ENCODE data around the gene ABCA3. TPM values are rescaled to one million over a fixed set of nuclear protein-coding genes. Genes with fewer than 3 reads are reported as not detected.

ABCA3 gene
- total RNA-seq, 1 experiment from 2014 or later = 3.5 TPM

DNA sequence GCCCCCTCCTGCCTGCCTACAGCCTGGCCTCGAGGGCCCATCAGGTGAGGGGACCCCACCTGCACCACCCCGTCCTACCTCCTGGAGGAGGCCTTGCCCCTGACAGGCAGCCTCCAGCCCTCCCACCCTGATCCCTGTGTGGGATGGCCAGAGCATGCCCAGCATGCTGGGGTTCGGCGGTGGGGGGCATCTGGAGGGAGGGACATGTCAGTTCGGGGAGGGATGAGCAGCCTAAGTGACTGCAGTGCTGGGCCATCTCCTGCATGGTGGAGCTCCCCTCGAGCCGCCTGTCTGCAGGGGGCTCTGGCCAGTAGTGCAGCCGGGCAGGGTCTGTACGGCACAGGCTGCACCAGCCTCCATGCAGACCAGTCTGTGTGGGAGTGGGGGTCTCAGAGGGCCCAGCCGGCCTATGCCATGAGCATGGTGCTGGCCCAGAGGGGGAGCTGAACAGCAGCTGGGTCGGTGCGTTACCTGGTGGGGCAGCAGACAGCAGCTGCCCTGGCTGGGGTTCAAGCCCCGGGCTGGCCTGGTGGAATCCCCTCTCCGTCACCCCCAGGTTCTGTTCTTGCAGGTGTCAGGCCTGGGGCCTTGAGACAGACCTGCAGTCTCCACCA lies 68.6 kb downstream of the ABCA3 start:
- TF ChIP-seq, protein P1, sequence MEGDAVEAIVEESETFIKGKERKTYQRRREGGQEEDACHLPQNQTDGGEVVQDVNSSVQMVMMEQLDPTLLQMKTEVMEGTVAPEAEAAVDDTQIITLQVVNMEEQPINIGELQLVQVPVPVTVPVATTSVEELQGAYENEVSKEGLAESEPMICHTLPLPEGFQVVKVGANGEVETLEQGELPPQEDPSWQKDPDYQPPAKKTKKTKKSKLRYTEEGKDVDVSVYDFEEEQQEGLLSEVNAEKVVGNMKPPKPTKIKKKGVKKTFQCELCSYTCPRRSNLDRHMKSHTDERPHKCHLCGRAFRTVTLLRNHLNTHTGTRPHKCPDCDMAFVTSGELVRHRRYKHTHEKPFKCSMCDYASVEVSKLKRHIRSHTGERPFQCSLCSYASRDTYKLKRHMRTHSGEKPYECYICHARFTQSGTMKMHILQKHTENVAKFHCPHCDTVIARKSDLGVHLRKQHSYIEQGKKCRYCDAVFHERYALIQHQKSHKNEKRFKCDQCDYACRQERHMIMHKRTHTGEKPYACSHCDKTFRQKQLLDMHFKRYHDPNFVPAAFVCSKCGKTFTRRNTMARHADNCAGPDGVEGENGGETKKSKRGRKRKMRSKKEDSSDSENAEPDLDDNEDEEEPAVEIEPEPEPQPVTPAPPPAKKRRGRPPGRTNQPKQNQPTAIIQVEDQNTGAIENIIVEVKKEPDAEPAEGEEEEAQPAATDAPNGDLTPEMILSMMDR (IDR thresholded peaks at IDR 0.05; ENCODE audit: unreplicated experiment) = no peak
- BruUV-seq (replicated peaks) = no TSS peak
- POLR2A ChIA-PET = no interaction called here
- Mint-ChIP-seq H3K27me3 (ENCODE audit: insufficient read depth, unreplicated experiment) (no peaks in the 10 kb centered on the region), H3K36me3 (ENCODE audit: insufficient read depth, unreplicated experiment) (peaks cover 7% of the 10 kb centered on the region), H3K9me3 (ENCODE audit: unreplicated experiment) (no peaks in the 10 kb centered on the region), H3K4me1 (ENCODE audit: insufficient read depth, unreplicated experiment) (peaks cover 8% of the 10 kb centered on the region), H3K4me3 (ENCODE audit: unreplicated experiment) (no peak overlapping the region), H3K27ac (ENCODE audit: low read depth, unreplicated experiment) (no peak overlapping the region)
- intact Hi-C loops (cut with micrococcal nuclease) = no loop called here
- CTCF ChIA-PET = interaction anchor here (0.6 kb wide), 2 partner anchors 132 to 498 kb away, joined by 3 to 5 read pairs; no protein-coding TSS in a partner anchor
- no peak for DNase-seq (ENCODE audit: unreplicated experiment)

DNA sequence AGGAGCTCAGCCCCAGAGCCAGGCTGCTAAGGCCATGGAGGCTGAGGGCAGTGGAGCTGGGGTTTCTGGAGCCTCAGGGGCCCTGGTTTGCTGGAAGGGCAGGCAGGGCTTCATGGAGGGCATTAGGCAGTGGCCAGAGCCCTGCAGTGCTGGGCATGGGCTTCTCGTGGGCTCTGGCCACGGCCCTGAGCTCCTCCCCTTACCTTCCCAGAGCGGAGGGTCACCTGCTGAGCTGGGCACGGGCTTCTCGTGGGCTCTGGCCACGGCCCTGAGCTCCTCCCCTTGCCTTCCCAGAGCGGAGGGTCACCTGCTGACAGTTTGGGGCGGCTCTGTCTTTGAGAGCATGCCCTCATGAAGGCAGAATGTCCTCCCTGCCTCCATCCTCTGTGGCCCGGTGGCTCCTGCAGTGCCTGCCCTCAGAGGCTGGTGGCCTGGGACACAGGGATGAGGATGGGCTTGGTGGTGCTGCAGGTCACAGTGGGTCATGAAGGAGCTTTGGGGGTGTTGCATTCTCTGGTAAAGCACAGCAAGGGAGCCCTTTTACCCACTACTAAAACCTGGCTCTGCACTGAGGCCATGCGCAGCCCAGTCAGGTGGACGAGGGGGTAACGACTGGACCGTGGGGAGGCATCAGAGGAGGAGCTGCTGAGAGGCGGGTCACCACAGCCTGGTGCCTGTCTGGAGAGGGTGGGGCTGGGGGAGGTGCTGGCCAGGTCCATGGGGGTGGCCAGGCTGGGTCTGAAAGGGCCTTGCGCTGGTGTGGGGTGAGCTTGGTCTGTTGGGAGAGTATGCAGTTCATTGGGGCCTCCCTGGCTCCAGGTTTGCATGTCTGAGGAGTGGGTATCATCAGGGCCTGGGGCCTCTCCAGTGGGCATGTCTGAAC lies 69.7 kb downstream of the ABCA3 start:
- no peaks in the 10 kb centered on the region for H3K27me3 Mint-ChIP-seq (ENCODE audit: insufficient read depth, unreplicated experiment)
- peaks cover 7% of the 10 kb centered on the region for H3K36me3 Mint-ChIP-seq (ENCODE audit: insufficient read depth, unreplicated experiment)
- ChIA-PET POLR2A (interaction anchor here (1.2 to 3.6 kb wide), 2 partner anchors 19 to 35 kb away, joined by 3 to 43 read pairs; partner anchors contain the start of gene ECI1), CTCF (interaction anchor here (0.6 kb wide), 2 partner anchors 131 to 499 kb away, joined by 3 to 5 read pairs; no protein-coding TSS in a partner anchor)
- TF ChIP-seq, protein P1 (IDR thresholded peaks at IDR 0.05; ENCODE audit: unreplicated experiment) = no peak
- no TSS peak for BruUV-seq (replicated peaks)
- DNase-seq (ENCODE audit: unreplicated experiment) = no peak
- H3K27ac Mint-ChIP-seq (ENCODE audit: low read depth, unreplicated experiment) = no peak overlapping the region
- peaks cover 8% of the 10 kb centered on the region for H3K4me1 Mint-ChIP-seq (ENCODE audit: insufficient read depth, unreplicated experiment)
- H3K9me3 Mint-ChIP-seq (ENCODE audit: unreplicated experiment) = no peaks in the 10 kb centered on the region
- intact Hi-C loops (cut with micrococcal nuclease) = no loop called here
- H3K4me3 Mint-ChIP-seq (ENCODE audit: unreplicated experiment) = no peak overlapping the region

DNA sequence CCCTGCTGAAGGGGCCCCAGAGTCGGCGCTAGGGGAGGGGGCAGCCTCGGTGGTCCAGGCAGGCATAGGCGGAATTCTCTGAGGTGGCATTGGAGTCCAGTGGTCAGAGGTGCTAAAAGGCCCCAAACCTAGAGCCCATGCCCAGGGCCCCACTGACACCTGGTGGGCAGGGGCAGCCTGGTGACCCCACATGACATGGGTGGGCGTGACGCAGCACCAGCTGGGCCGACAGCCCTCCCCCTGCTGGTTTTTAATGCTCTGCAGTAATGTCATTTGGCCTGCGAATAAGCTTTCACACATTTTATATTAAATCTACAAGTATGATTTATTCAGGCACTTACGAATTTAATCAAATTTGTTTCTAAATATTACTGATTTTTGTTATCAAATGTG lies 70.5 kb downstream of the ABCA3 start:
- ChIA-PET POLR2A (interaction anchor here (1.0 to 3.6 kb wide), 6 partner anchors 19 to 190 kb away, joined by 3 to 43 read pairs (median 7); partner anchors contain the start of genes CCNF, ECI1 and TEDC2), CTCF (no interaction called here)
- TF ChIP-seq, protein P1 (IDR thresholded peaks at IDR 0.05; ENCODE audit: unreplicated experiment) = no peak
- H3K4me1 Mint-ChIP-seq (ENCODE audit: insufficient read depth, unreplicated experiment) = peaks cover 8% of the 10 kb centered on the region
- peaks cover 10% of the 10 kb centered on the region for H3K36me3 Mint-ChIP-seq (ENCODE audit: insufficient read depth, unreplicated experiment)
- BruUV-seq (replicated peaks) = no TSS peak
- no peaks in the 10 kb centered on the region for H3K9me3 Mint-ChIP-seq (ENCODE audit: unreplicated experiment)
- peak overlapping the region; percentile 97 for H3K4me3 Mint-ChIP-seq (ENCODE audit: unreplicated experiment)
- no peaks in the 10 kb centered on the region for H3K27me3 Mint-ChIP-seq (ENCODE audit: insufficient read depth, unreplicated experiment)
- DNase-seq (ENCODE audit: unreplicated experiment) = no peak
- H3K27ac Mint-ChIP-seq (ENCODE audit: low read depth, unreplicated experiment) = no peak overlapping the region
- intact Hi-C loops (cut with micrococcal nuclease) = no loop called here

Data from MCF 10A (cell line).